Thoracic aorta (tissue), 2 donors: ENCODE measurements around the gene MLF2. TPM values are rescaled to one million over a fixed set of nuclear protein-coding genes. Genes with fewer than 3 reads are reported as not detected.
A peak's percentile ranks its signal among the peaks of the same experiment; 100 is the strongest.

Experiments
- ATAC-seq: fragments of 150-250 bp; one replicate; pipeline ENCODE4 v1.8.0; 2017; ENCODE audit warnings: low read depth; ENCODE audit not compliant: insufficient number of reproducible peaks, low FRiP score
- DNase-seq: peaks from one replicate; pipeline ENCODE4 v3.0.0-alpha.2; 2020; ENCODE audit warnings: low spot score
- H3K27ac ChIP-seq, 2 donors: fragments of 200-600 bp; sonication (generic); 1 replicate in 1 of 2; 2 replicates in 1 of 2; pipeline ENCODE4 v1.5.1; 2016; ENCODE audit warnings: mild to moderate bottlenecking in 2 of 2, moderate library complexity in 2 of 2
- H3K27me3 ChIP-seq: fragments of 200-600 bp; sonication (generic); replicated peaks from 2 replicates; pipeline ENCODE4 v1.6.0; 2016; ENCODE audit warnings: mild to moderate bottlenecking; ENCODE audit not compliant: insufficient read depth
- H3K36me3 ChIP-seq: fragments of 200-600 bp; sonication (generic); one replicate; pipeline ENCODE4 v1.5.1; 2016
- H3K4me1 ChIP-seq, 2 donors: fragments of 200-600 bp; sonication (generic); 1 replicate in 1 of 2; 2 replicates in 1 of 2; pipeline versions ENCODE4 v1.5.1 to v1.6.0; 2016; ENCODE audit warnings: low read depth in 2 of 2, mild to moderate bottlenecking in 1 of 2; ENCODE audit not compliant: control insufficient read depth in 1 of 2
- H3K4me3 ChIP-seq: fragments of 200-600 bp; sonication (generic); 2 replicates; pipeline ENCODE4 v1.5.1; 2016; ENCODE audit warnings: mild to moderate bottlenecking
- H3K9me3 ChIP-seq: fragments of 200-600 bp; sonication (generic); 2 replicates; pipeline ENCODE4 v1.5.1; 2016
- total RNA-seq, 2 donors: library from RNA; depleted of rRNA; stranded (reverse); fragments of >200 nt; gene quantifications; one replicate each; pipeline versions ENCODE4 v1.1.0 to v1.2.3, GENCODE V29; 2016
- TF ChIP-seq, protein P1 (sequence below): fragments of 200-600 bp; sonication (generic); IDR thresholded peaks from one replicate; pipeline ENCODE4 v1.5.1; 2019; ENCODE audit warnings: antibody characterized with exemption

MLF2 gene
- total RNA-seq, 2 donors from 2014 or later: 129 to 179 TPM

DNA sequence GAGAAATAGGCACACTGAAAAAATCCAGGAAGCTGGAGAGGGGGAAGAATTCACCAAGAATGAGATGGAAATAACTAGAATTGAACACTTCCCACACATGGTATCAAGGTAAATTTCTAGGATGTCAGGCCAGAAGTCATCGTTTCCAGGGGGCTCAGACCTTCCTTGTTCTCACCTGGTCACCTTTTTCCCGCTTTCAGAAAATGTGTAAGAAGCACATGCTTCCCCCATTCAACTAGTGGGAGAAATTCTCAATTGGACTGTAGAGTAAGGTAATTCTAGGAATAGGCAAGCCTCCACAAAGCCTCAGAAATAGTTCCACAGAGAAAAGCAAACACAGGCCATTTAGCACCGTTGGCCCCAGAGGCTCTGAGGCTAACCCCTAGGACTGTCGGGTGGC lies 10.4 kb upstream of the MLF2 start:
- TF ChIP-seq, protein P1, sequence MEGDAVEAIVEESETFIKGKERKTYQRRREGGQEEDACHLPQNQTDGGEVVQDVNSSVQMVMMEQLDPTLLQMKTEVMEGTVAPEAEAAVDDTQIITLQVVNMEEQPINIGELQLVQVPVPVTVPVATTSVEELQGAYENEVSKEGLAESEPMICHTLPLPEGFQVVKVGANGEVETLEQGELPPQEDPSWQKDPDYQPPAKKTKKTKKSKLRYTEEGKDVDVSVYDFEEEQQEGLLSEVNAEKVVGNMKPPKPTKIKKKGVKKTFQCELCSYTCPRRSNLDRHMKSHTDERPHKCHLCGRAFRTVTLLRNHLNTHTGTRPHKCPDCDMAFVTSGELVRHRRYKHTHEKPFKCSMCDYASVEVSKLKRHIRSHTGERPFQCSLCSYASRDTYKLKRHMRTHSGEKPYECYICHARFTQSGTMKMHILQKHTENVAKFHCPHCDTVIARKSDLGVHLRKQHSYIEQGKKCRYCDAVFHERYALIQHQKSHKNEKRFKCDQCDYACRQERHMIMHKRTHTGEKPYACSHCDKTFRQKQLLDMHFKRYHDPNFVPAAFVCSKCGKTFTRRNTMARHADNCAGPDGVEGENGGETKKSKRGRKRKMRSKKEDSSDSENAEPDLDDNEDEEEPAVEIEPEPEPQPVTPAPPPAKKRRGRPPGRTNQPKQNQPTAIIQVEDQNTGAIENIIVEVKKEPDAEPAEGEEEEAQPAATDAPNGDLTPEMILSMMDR: no peak
- ATAC-seq (no peak), DNase-seq (no peak)
- Histone ChIP-seq H3K4me3 (peak overlapping the region; percentile 60), H3K36me3 (no peaks in the 10 kb centered on the region), H3K27ac (peak overlapping the region; percentile 86 to 95), H3K4me1 (peaks cover 13 to 36% of the 10 kb centered on the region in 2 donors), H3K27me3 (no peaks in the 10 kb centered on the region), H3K9me3 (no peaks in the 10 kb centered on the region)

DNA sequence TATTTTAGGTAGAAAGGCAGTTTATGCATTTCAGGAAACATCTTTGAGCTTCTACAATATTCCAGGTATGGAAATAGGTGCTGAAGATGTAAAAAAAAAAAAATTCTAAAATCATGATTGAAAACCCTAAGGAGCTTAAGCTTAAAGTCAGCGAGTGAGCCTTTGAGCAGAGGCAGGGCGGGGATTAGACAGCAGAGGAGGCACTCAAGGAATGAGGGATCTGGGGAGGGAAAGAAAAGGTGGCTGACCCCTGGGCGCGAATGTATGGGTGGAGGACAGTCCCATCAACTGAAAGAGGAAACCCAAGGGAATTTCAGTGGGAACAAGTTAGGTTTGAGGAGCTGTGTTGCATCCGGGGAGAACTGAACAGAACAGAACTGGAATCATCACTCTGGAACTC lies 6.8 kb upstream of the MLF2 start:
- Histone ChIP-seq H3K27ac (no peak overlapping the region), H3K27me3 (no peaks in the 10 kb centered on the region), H3K36me3 (no peaks in the 10 kb centered on the region), H3K4me1 (peaks cover 5 to 17% of the 10 kb centered on the region in 2 donors), H3K4me3 (no peak overlapping the region), H3K9me3 (no peaks in the 10 kb centered on the region)
- TF ChIP-seq, protein P1: no peak
- DNase-seq (no peak), ATAC-seq (no peak)

DNA sequence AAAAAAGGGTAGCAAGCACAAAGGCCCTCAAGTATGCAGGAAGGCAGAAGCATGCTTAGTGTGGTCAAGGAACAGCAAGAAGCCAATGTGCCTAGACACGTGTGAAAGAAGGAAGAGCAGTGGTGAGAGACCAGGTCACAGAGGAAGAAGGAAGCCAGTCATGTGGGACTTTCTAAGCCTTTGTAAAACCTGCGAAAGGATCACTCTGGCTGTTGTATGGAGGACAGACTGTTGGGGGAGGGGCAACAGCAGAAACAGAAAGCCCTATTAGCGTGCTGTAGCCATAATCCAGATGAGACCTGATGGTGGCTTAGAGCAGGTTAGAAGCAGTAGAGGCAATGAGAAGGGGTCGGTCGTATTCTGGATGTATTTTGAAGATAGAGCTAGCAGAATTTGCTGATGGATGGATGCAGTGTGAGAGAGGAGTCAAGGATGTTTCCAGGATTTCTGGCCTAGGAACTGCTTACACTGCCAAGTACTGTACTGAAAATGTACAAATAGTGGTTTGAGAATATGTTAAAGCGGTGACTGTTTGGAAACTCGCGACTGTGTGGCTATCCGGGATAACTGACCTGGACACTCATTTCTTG lies 5.7 kb upstream of the MLF2 start:
- DNase-seq (no peak), ATAC-seq (no peak)
- Histone ChIP-seq H3K9me3 (no peaks in the 10 kb centered on the region), H3K27ac (no peak overlapping the region), H3K4me3 (no peak overlapping the region), H3K4me1 (peaks cover 5 to 17% of the 10 kb centered on the region in 2 donors), H3K36me3 (no peaks in the 10 kb centered on the region), H3K27me3 (no peaks in the 10 kb centered on the region)
- TF ChIP-seq, protein P1: no peak

DNA sequence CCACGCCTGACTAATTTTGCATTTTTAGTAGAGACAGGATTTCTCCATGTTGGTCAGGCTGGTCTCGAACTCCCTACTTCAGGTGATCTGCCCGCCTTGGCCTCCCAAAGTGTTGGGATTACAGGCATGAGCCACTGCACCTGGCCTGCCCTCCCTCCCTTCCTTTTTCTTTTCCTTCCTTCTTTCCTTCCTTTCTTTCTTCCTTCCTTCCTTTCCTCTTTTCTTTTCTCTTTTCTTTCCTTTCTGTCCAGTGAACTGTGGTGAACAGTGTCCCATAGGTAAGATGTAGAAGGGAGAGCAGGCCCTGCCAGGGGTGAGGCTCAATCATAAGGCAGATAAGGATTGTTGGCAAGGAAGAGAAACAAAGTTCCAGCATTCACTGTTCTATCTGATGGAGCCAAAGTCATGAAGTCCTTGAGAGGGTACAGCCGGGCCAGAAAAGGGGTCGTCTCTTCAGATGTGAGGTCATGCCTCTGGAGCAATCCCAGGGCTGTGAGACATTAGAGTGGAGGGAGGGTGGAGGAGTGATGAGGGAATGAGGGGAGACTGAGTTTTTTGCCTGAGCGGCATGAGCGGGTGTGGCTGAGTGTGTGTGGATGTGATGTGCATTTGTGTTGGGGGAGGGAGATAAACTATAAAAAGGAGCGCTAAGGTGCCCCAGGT lies 4.2 kb upstream of the MLF2 start:
- no peak overlapping the region for H3K27ac ChIP-seq
- H3K36me3 ChIP-seq: no peaks in the 10 kb centered on the region
- no peak for ATAC-seq
- peaks cover 2 to 8% of the 10 kb centered on the region in 2 donors for H3K4me1 ChIP-seq
- no peak for DNase-seq
- H3K9me3 ChIP-seq: no peaks in the 10 kb centered on the region
- no peaks in the 10 kb centered on the region for H3K27me3 ChIP-seq
- H3K4me3 ChIP-seq: no peak overlapping the region
- TF ChIP-seq, protein P1: no peak

DNA sequence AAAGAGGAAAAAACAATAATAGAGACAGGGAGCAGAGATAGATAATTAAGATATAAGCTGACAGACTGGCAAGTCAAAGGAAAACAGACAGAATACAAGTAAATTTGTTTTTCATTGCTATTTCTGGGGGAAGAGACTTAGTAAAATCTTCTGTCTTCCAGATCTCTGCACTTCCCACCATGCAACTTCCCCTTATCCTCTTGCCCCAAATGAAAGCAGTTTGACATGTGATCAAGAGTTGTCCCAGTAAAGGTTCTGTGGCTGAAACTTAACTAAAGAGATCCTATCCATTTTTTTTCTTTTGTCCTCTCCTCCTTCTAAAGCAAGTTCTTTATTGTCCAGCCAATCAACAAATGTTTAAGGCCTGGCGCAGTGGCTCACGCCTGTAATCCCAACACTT lies 1.5 kb upstream of the MLF2 start:
- Histone ChIP-seq H3K27ac (no peak overlapping the region), H3K36me3 (peaks cover 20% of the 10 kb centered on the region), H3K27me3 (no peaks in the 10 kb centered on the region), H3K9me3 (no peaks in the 10 kb centered on the region), H3K4me1 (peaks cover 9 to 22% of the 10 kb centered on the region in 2 donors), H3K4me3 (no peak overlapping the region)
- DNase-seq (no peak), ATAC-seq (no peak)
- TF ChIP-seq, protein P1: no peak
